IMR-90 (cell line): Measurements from ENCODE around the gene ETS1. TPM values are rescaled to one million over a fixed set of nuclear protein-coding genes. Genes with fewer than 3 reads are reported as not detected.

Source experiments
- ATAC-seq: fragments of 200-7000 bp; cut with Tn5 transposase; 2 replicates; pipeline ENCODE4 v1.9.1; 2020; ENCODE audit warnings: low read depth, mild to moderate bottlenecking, moderate library complexity
- BruUV-seq: library from RNA; stranded (reverse); fragments of 400-500 nt; replicated peaks from 2 replicates; lab custom pipeline; 2021; lab: Mats Ljungman, UMichigan
- CTCF ChIA-PET: fragments of 300-600 bp; formaldehyde crosslinking; extraction: SDS; loops from one replicate; lab custom pipeline; 2021; ENCODE audit warnings: antibody characterized with exemption; lab: Yijun Ruan, JAX
- POLR2A ChIA-PET: fragments of 300-600 bp; sonication (Branson Sonifier 250); formaldehyde crosslinking; loops from one replicate; lab custom pipeline; 2022; ENCODE audit warnings: antibody characterized with exemption; ENCODE audit not compliant: unreplicated experiment; lab: Charles Lee
- DNase-seq: peaks from one replicate; pipeline ENCODE4 v3.0.0; 2013
- H2AFZ ChIP-seq: replicated peaks from 2 replicates; pipeline ENCODE3; 2013; ENCODE audit warnings: low read length, mild to moderate bottlenecking; ENCODE audit not compliant: poor library complexity
- H2AK5ac ChIP-seq: 2 replicates; pipeline ENCODE4 v1.6.1; 2013; ENCODE audit warnings: low read depth, low read length, inconsistent platforms
- H2AK9ac ChIP-seq: replicated peaks from 2 replicates; pipeline ENCODE3; 2013; ENCODE audit warnings: mild to moderate bottlenecking, low read depth, low read length, moderate library complexity; ENCODE audit not compliant: poor library complexity
- H2BK120ac ChIP-seq: 2 replicates; pipeline ENCODE4 v1.6.1; 2013; ENCODE audit warnings: low read depth, low read length, inconsistent platforms
- H2BK15ac ChIP-seq: 3 replicates; pipeline ENCODE4 v1.6.1; 2013; ENCODE audit warnings: low read depth, low read length, inconsistent platforms
- H2BK20ac ChIP-seq: 2 replicates; pipeline ENCODE4 v1.6.1; 2013; ENCODE audit warnings: low read depth, mild to moderate bottlenecking, inconsistent platforms, low read length, moderate library complexity
- H2BK5ac ChIP-seq: 2 replicates; pipeline ENCODE4 v1.6.1; 2013; ENCODE audit warnings: mild to moderate bottlenecking, low read depth, low read length, inconsistent platforms; ENCODE audit not compliant: poor library complexity, severe bottlenecking
- H3K14ac ChIP-seq: replicated peaks from 2 replicates; pipeline ENCODE4 v1.6.1; 2013; ENCODE audit warnings: low read depth, low read length, inconsistent platforms
- H3K18ac ChIP-seq: 2 replicates; pipeline ENCODE4 v1.6.1; 2013; ENCODE audit warnings: low read depth, low read length, control low read depth
- H3K23ac ChIP-seq: 2 replicates; pipeline ENCODE4 v1.6.1; 2013; ENCODE audit warnings: low read depth, low read length, inconsistent platforms
- H3K27ac ChIP-seq: 2 replicates; pipeline ENCODE4 v1.5.1; 2013; ENCODE audit warnings: mild to moderate bottlenecking, control low read depth, low read length; ENCODE audit not compliant: insufficient read depth
- H3K27me3 ChIP-seq: 2 replicates; pipeline ENCODE4 v1.6.1; 2013; ENCODE audit warnings: low read length; ENCODE audit not compliant: control insufficient read depth, insufficient read depth
- H3K36me3 ChIP-seq: 2 replicates; pipeline ENCODE4 v1.6.1; 2013; ENCODE audit warnings: low read length, mixed read lengths; ENCODE audit not compliant: control insufficient read depth, insufficient read depth
- H3K4ac ChIP-seq: 2 replicates; pipeline ENCODE4 v1.6.1; 2013; ENCODE audit warnings: low read depth, low read length, inconsistent platforms
- H3K4me1 ChIP-seq: 2 replicates; pipeline ENCODE4 v1.6.1; 2013; ENCODE audit warnings: low read length, mixed read lengths; ENCODE audit not compliant: control insufficient read depth, insufficient read depth
- H3K4me2 ChIP-seq: 2 replicates; pipeline ENCODE4 v1.6.1; 2013; ENCODE audit warnings: low read depth, mild to moderate bottlenecking, control low read depth, low read length, moderate library complexity
- H3K4me3 ChIP-seq: 2 replicates; pipeline ENCODE4 v1.5.1; 2013; ENCODE audit warnings: low read depth, mild to moderate bottlenecking, control low read depth, low read length, moderate library complexity; ENCODE audit not compliant: insufficient read depth
- H3K56ac ChIP-seq: 2 replicates; pipeline ENCODE4 v1.6.1; 2013; ENCODE audit warnings: low read length, inconsistent platforms; ENCODE audit not compliant: insufficient read depth; ENCODE audit errors: extremely low read depth
- H3K79me1 ChIP-seq, 2 experiments: 2 replicates each; pipeline ENCODE4 v1.6.1; 2013; ENCODE audit warnings: low read length in 2 of 2, inconsistent platforms in 1 of 2, low read depth in 1 of 2
- H3K9ac ChIP-seq: 2 replicates; pipeline ENCODE4 v1.6.1; 2013; ENCODE audit warnings: low read depth, low read length, control low read depth
- H3K9me1 ChIP-seq: 2 replicates; pipeline ENCODE4 v1.6.1; 2013; ENCODE audit warnings: low read length, inconsistent platforms; ENCODE audit not compliant: insufficient read depth
- H3K9me3 ChIP-seq: 2 replicates; pipeline ENCODE4 v1.6.1; 2013; ENCODE audit warnings: low read length; ENCODE audit not compliant: control insufficient read depth, insufficient read depth
- H4K20me1 ChIP-seq: 2 replicates; pipeline ENCODE4 v1.6.1; 2013; ENCODE audit warnings: low read length, inconsistent platforms; ENCODE audit not compliant: insufficient read depth
- H4K5ac ChIP-seq: 2 replicates; pipeline ENCODE4 v1.6.1; 2013; ENCODE audit warnings: mild to moderate bottlenecking, low read depth, low read length, control low read depth
- H4K8ac ChIP-seq, 2 experiments: 2 replicates each; pipeline ENCODE4 v1.6.1; 2013; ENCODE audit warnings: low read depth in 2 of 2, low read length in 2 of 2, control low read depth in 1 of 2, inconsistent platforms in 1 of 2
- H4K91ac ChIP-seq: 2 replicates; pipeline ENCODE4 v1.6.1; 2013; ENCODE audit warnings: low read depth, low read length, inconsistent platforms; ENCODE audit not compliant: insufficient read depth
- CHD1 ChIP-seq: IDR thresholded peaks from 2 replicates; pipeline ENCODE4 v1.6.1; 2012; ENCODE audit warnings: low read depth, low read length, improper control_type of control experiment
- CTCF ChIP-seq: conservative IDR thresholded peaks from 2 replicates; pipeline ENCODE4 v1.5.1; 2012; ENCODE audit warnings: mild to moderate bottlenecking, low read depth, low read length, improper control_type of control experiment
- FOS ChIP-seq: fragments of 150-350 bp; IDR thresholded peaks from 2 replicates; pipeline ENCODE4 v1.6.1; 2016; ENCODE audit warnings: low read depth, low read length
- MAZ ChIP-seq: IDR thresholded peaks from 2 replicates; pipeline ENCODE4 v1.6.1; 2012; ENCODE audit warnings: low read depth, mild to moderate bottlenecking, low read length, improper control_type of control experiment, moderate library complexity, borderline replicate concordance
- NFE2L2 ChIP-seq: fragments of 150-350 bp; IDR thresholded peaks from 2 replicates; pipeline ENCODE4 v1.6.1; 2016; ENCODE audit warnings: low read depth, mild to moderate bottlenecking, low read length
- POLR2A ChIP-seq: IDR thresholded peaks from 2 replicates; pipeline ENCODE4 v1.6.1; 2012; ENCODE audit warnings: mild to moderate bottlenecking, low read depth, low read length
- RAD21 ChIP-seq: IDR thresholded peaks from 2 replicates; pipeline ENCODE4 v1.6.1; 2012; ENCODE audit warnings: low read length, improper control_type of control experiment
- RCOR1 ChIP-seq: IDR thresholded peaks from 2 replicates; pipeline ENCODE4 v1.6.1; 2012; ENCODE audit warnings: mild to moderate bottlenecking, low read length, improper control_type of control experiment; ENCODE audit not compliant: insufficient replicate concordance
- RFX5 ChIP-seq: IDR thresholded peaks from 2 replicates; pipeline ENCODE4 v1.8.0; 2012; ENCODE audit warnings: low read depth, mild to moderate bottlenecking, low read length, moderate library complexity
- USF2 ChIP-seq: fragments of 150-350 bp; IDR thresholded peaks from 2 replicates; pipeline ENCODE4 v1.6.1; 2017; ENCODE audit warnings: mild to moderate bottlenecking, antibody characterized with exemption, low read length, low read depth
- WGBS, 2 experiments: methylation state at CpG; one replicate each; pipeline versions ENCODE4 v1.1.5 to v1.1.7; 2013; ENCODE audit warnings: missing lambda C conversion rate in 2 of 2; ENCODE audit not compliant: insufficient read length in 1 of 2; ENCODE audit errors: extremely low coverage in 2 of 2; 5-methylcytosine and 5-hydroxymethylcytosine counted together
- dilution Hi-C: fragments of 300-500 bp; cut with HindIII; formaldehyde crosslinking; loops from one replicate; pipeline ENCODE4 v1.14.3; 2018; ENCODE audit warnings: low sequenced_read_pairs; ENCODE audit not compliant: unreplicated experiment
- in situ Hi-C: fragments of 300-500 bp; cut with MboI; formaldehyde crosslinking; loops from 3 replicates; pipeline ENCODE4 v1.14.3; 2019; ENCODE audit warnings: low sequenced_read_pairs, inconsistent platforms, mixed read lengths
- intact Hi-C: fragments of 100-400 bp; cut with micrococcal nuclease; formaldehyde crosslinking; loops from 2 replicates; pipeline ENCODE4 v1.10.0; 2022
- polyA plus RNA-seq, 3 experiments: library from polyadenylated mRNA; depleted of rRNA; stranded (reverse); fragments of >200 nt; gene quantifications; 2 replicates each; pipeline ENCODE4 v1.2.3, GENCODE V29; 2012; ENCODE audit warnings: low replicate concordance in 1 of 3
- total RNA-seq: library from RNA; depleted of rRNA; stranded (reverse); fragments of >200 nt; gene quantifications from 2 replicates; pipeline ENCODE4 v1.2.3, GENCODE V29; 2012

The ETS1 gene
- total and polyA plus RNA-seq, 2 of the 4 experiments (the other 2 are of a cell fraction), result 41.2 to 56.3 TPM

- no peak for ATAC-seq
- peak overlapping the region; percentile 54 for H3K14ac ChIP-seq
- H2BK120ac ChIP-seq, result peak overlapping the region; percentile 46; the same call in 1 of the 2 replicates
- no TSS peak for BruUV-seq
- in situ Hi-C loops, result loop anchor here (25.0 kb wide), 1 partner anchor 464 kb away; no protein-coding TSS in a partner anchor
- peak overlapping the region in 1 of 2 experiments; percentile 11; a peak in 1 of 4 replicates for H4K8ac ChIP-seq
- peaks cover 89% of the 10 kb centered on the region for H4K20me1 ChIP-seq
- peaks cover 50% of the 10 kb centered on the region for H3K9me1 ChIP-seq
- H3K4me3 ChIP-seq, result no peak overlapping the region
- peak overlapping the region; percentile 33 for H3K18ac ChIP-seq
- H4K5ac ChIP-seq, result peak overlapping the region; percentile 39; the same call in 1 of the 2 replicates
- H3K4me2 ChIP-seq, result no peak overlapping the region; the same call in 1 of the 2 replicates
- no peaks in the 10 kb centered on the region for H3K27me3 ChIP-seq
- H3K56ac ChIP-seq, result no peak overlapping the region
- no peak overlapping the region for H2AFZ ChIP-seq
- peak overlapping the region; percentile 71 for H3K4ac ChIP-seq
- no peaks in the 10 kb centered on the region for H3K9me3 ChIP-seq
- H4K91ac ChIP-seq, result peak overlapping the region; percentile 24; the same call in 1 of the 2 replicates
- H3K23ac ChIP-seq, result peak overlapping the region; percentile 46
- no peak for TF ChIP-seq MAZ
- no peak for TF ChIP-seq NFE2L2
- TF ChIP-seq CHD1, result no peak
- no peak for TF ChIP-seq CTCF
- TF ChIP-seq USF2, result no peak
- TF ChIP-seq FOS, result no peak
- no peak for TF ChIP-seq RAD21
- TF ChIP-seq POLR2A, result no peak
- TF ChIP-seq RCOR1, result no peak
- no peak for TF ChIP-seq RFX5
- no peak overlapping the region for H3K9ac ChIP-seq
- CTCF ChIA-PET, result interaction anchor here (1.4 kb wide), 1 partner anchor 17 kb away, joined by 4 read pairs; no protein-coding TSS in a partner anchor
- dilution Hi-C loops, result no loop called here
- peaks cover 52% of the 10 kb centered on the region for H3K4me1 ChIP-seq
- H2AK5ac ChIP-seq, result peak overlapping the region; percentile 39; the same call in 1 of the 2 replicates
- no peak overlapping the region for H2AK9ac ChIP-seq
- peak overlapping the region; percentile 22 for H2BK20ac ChIP-seq
- 0 out of 3 replicates have a peak overlapping the region, but pooled peaks have one; percentile 31 for H2BK15ac ChIP-seq
- DNase-seq, result no peak
- peak overlapping the region; percentile 62; the same call in 1 of the 2 replicates for H3K27ac ChIP-seq
- peaks cover 4% of the 10 kb centered on the region for H3K36me3 ChIP-seq
- peak overlapping the region; percentile 76 for H2BK5ac ChIP-seq
- whole genome bisulfite sequencing, 2 experiments, result no CpG with 5 or more reads among the region's 4 CpGs
- intact Hi-C loops, result no loop called here
- H3K79me1 ChIP-seq, result peaks cover 12 to 93% of the 10 kb centered on the region in 2 experiments
- POLR2A ChIA-PET, result no interaction called here
These were observed 86.3 kb downstream of the ETS1 start for GRCh38 chr11:128501008-128501407.
